ENCODE data around the gene DNASE1L1.

DNASE1L1 gene, protein sequence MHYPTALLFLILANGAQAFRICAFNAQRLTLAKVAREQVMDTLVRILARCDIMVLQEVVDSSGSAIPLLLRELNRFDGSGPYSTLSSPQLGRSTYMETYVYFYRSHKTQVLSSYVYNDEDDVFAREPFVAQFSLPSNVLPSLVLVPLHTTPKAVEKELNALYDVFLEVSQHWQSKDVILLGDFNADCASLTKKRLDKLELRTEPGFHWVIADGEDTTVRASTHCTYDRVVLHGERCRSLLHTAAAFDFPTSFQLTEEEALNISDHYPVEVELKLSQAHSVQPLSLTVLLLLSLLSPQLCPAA

GRCh38 chrX:154409222-154409871, at the start of gene DNASE1L1:
DNASE1L1 (minus strand) TSS chrX:154409254; CDS start chrX:154405568, 3,686 bp downstream.
- peak; percentile 76 for DNase-seq (ENCODE audit: low spot score)

DNA sequence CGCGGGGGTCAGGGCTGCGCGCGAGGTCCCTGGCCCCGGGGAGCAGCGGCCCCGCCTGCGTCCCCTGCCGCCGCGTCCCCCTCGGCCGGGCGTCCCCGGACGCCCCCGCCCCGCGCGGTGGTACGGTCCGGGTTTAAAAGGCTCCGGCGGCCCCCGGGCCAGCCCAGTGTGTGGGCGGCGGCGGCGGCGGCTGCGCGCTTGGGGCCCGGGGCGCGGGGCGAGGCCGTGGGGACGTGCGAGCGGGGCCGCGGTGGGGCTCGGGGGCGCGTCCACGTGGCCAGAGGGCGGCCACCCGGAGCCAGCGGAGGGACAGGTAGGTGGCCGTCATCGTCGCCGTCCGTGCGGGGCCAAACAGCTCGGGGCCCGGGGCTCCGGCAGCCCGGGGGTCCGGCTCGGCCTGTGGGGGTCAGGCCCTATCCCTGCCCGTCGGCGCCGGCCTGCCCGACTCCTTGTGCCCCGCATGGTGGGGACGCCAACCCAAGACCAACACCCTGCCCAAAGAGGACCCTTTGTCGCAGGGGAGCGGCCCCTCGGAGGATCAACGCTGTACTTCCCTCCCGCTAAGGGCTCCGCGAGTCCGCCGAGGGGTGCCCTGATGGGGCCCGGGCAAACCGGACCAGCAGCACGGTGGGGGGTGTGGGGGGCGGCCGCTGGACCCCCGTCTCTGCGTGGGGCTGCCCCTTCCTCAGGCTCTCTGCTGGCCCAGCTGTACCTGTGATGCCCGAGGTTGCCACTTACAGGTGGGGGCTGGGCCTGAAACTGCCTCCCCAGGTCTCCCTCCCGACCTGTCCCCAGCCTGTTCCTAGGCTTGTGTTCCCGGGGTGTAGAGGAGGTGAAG, 49.3 kb upstream of the DNASE1L1 start, which contains the start of gene PLXNA3:
TSS of gene PLXNA3 (plus strand) at position 166 of the 838 bp plus-strand sequence. CDS start 1,903 bp downstream, outside the sequence.
- peak; percentile 77 for DNase-seq (ENCODE audit: low spot score)

DNA sequence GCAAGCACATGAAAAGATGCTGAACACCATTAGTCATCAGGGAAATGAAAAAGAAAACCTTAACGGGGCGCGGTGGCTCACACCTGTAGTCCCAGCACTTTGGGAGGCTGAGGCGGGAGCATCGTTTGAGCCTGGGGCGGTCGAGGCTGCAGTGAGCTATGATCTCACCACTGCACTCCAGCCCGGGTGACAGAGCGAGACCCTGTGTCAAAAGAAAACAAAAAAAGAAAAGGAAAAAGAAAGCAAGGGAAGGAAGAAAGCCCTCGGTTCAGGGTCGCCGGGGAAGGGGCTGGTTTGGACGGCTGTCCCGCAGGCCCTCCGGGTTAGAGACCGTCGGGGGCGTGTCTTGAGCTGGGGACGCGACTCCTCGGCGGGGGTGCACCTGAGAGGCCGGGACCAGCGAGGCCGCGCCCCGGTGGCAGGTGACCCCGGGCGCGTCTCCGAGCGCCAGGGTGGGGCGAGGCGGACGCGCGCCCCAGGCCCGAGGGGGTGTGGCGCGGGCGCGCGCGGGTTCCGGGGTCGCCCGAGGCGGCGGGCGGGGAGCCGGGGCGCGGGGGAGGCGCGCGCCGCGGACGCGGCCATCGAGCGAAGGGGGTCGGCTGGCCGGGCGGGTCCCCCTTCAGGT, 48.5 kb upstream of the DNASE1L1 start:
- DNase-seq (ENCODE audit: low spot score): peak; percentile 79

DNA sequence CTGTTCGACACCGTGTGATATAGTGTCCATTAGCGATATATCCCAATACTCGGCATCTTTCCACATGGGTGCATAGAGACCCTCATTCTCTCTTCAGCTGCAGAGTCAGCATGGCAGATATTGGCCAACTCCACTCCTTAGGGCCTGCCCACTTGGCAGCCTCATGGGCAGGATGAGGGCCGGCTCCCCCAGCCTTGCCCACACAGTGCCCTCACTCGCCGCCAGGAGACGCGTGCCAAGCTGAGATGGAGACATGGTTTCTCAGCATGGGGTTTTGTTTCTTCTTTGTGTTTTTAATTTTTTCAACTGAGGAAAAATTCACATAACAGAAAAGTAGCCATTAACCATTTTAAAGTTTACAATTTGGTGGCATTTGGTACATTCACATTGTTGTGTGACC, 43.8 kb upstream of the DNASE1L1 start:
- no peak for DNase-seq (ENCODE audit: low spot score)

GRCh38 chrX:154450312-154450711, 41.3 kb upstream of the DNASE1L1 start:
- DNase-seq (ENCODE audit: low spot score): no peak

DNA sequence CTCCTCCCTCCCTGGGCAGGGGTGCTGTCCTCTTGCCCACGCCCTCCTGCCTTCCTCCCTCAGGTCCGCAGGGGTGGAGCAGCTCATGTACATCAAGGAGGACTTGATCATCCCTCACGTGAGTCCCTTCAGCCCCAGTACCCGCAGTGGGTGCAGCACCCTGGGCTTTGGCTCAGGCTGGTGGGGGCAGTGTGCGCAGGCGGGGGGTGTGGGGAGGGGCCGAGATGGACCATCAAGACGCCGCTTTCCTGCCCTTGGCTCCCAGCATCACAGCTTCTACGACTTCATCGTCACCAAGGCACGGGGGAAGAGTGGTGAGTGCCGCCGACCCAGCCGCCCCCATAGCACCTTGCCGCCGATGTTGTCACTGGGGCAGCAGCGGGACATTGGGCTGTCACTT, 40.6 kb upstream of the DNASE1L1 start:
- no peak for DNase-seq (ENCODE audit: low spot score)

- DNase-seq (ENCODE audit: low spot score): no peak
Measured at GRCh38 chrX:154448484-154448883, 39.4 kb upstream of the DNASE1L1 start.

- no peak for DNase-seq (ENCODE audit: low spot score)
Measured at GRCh38 chrX:154446430-154446829, 37.4 kb upstream of the DNASE1L1 start.

GRCh38 chrX:154445776-154446175, 36.7 kb upstream of the DNASE1L1 start:
- no peak for DNase-seq (ENCODE audit: low spot score)

- DNase-seq (ENCODE audit: low spot score): no peak
Measured at GRCh38 chrX:154444755-154445246, 35.7 kb upstream of the DNASE1L1 start.

GRCh38 chrX:154443992-154444754, 35.1 kb upstream of the DNASE1L1 start, which contains the start of gene FAM50A:
FAM50A (plus strand) TSS chrX:154444141; CDS start chrX:154444236, 95 bp downstream.
- DNase-seq (ENCODE audit: low spot score): peak; percentile 92

DNA sequence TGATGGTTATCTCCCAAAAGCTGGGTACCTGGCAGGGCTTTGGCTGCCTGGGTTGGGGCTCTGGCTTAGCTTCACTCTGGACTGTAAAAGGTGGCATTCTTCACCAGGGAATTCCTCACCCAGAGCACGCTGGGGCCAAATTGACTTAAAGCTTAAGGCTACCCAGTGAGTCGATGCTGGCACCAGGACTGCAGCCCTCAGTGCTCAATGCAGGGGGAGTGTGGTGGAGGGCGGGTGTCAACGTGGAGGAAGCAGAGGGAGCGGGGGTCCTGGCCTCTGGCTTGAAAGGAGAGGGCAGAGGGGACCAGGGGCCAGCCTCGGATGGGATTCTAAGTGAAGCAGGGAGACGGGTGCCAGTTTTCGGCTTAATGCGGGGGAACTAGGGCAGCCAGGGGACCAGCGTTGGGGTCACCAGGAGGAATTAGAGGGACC, 34.4 kb upstream of the DNASE1L1 start:
- DNase-seq (ENCODE audit: low spot score): peak; percentile 12

GRCh38 chrX:154441984-154442707, 33.1 kb upstream of the DNASE1L1 start:
- DNase-seq (ENCODE audit: low spot score): no peak

GRCh38 chrX:154441564-154441963, 32.5 kb upstream of the DNASE1L1 start:
- no peak for DNase-seq (ENCODE audit: low spot score)

DNA sequence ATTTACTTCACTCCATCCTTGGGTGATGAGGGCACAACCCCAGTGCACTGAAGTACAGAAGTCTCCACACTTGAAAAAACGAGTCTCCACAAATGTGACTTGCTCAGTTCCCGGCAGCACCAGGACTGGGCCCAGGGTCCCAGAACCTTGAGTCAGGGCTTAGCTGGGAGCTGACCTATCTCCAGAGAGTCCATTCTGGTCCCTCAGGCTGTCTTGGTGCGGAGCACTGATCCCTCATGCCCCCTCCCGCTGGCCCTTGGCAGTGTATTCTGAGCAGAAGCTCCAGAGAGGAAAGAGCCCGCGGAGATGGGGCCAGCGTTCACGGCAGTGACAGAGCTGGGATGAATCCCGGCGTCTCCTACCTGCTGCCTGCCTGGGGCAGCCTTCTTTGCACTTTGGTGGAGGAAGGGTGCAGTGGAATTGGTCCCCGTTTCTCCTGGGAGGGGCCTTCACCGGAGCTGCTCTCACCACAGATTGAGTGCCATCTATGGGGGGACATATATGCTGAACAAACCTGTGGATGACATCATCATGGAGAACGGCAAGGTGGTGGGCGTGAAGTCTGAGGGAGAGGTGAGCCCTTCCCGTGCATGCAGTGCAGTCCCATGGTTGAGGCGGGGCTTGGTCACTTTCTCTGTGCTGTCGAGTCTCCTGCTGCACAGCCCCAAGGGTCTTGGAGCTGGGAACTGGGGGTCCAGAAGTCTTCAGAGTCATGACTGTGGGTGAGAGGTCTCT, 31.7 kb upstream of the DNASE1L1 start:
- no peak for DNase-seq (ENCODE audit: low spot score)

- no peak for DNase-seq (ENCODE audit: low spot score)
Measured at GRCh38 chrX:154439841-154440240, 30.8 kb upstream of the DNASE1L1 start.

DNA sequence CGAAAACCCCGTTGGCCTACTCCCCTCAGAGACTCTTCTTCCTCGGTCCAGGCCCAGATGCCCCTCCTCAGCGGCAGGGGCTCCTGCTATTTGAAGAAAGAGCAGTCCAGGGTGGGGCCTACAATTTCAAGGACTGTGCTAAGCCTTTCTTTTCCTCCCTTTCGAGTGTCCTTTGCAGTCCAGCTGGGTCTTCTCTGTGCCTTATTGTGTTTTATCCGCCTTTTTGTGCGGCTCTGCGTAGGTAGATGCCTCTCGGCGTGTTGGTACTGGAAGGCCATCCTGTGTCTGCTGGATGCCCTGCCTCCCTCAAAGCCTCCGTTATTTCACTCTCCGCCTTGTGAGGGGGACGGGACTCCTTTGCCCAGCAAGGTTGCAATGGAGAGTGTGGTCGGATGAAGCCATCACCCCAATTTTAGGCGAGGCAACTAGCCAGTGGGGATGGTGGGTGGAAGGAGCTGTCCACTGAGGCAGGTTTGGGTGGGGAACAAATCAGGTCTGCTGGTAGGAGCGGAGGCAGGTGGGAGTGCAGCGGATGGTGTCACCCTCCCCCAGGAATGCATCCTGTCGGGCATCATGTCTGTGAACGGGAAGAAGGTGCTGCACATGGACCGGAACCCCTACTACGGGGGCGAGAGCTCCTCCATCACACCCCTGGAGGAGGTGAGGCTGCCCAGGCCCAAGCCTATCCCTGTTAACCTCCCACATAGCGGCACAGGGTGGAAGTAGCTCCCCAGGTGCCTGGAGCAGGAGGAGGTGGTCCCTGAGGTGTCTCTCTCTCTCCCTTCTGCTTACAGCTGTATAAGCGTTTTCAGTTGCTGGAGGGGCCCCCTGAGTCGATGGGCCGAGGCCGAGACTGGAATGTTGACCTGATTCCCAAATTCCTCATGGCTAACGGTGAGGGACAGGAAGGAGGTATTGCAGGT, 29.2 kb upstream of the DNASE1L1 start:
- no peak for DNase-seq (ENCODE audit: low spot score)

GRCh38 chrX:154436983-154437752, 28.1 kb upstream of the DNASE1L1 start, which contains the start of gene GDI1:
GDI1 (plus strand) TSS chrX:154437154; CDS start chrX:154437255, 101 bp downstream.
- DNase-seq (ENCODE audit: low spot score): peak; percentile 65
